Endothelial cell of umbilical vein (primary cell): ENCODE data around the gene ATP4A. TPM values are rescaled to one million over a fixed set of nuclear protein-coding genes. Genes with fewer than 3 reads are reported as not detected.

Source experiments
- BruUV-seq: library from RNA; stranded (reverse); fragments of 400-500 nt; replicated peaks from 2 replicates; lab custom pipeline; 2021; lab: Mats Ljungman, UMichigan
- CTCF ChIA-PET: fragments of 300-600, 350-600 bp; sonication (Branson Sonifier 250); formaldehyde crosslinking; loops from one replicate; lab custom pipeline; 2021; ENCODE audit warnings: antibody characterized with exemption, inconsistent platforms; lab: Charles Lee
- POLR2A ChIA-PET: fragments of 300-600, 350-600 bp; sonication (Branson Sonifier 250); formaldehyde crosslinking; loops from one replicate; lab custom pipeline; 2021; ENCODE audit warnings: antibody characterized with exemption, inconsistent platforms; lab: Charles Lee
- DNase-seq: peaks from one replicate; pipeline ENCODE4 v3.0.0-alpha.2; 2011; ENCODE audit warnings: low read depth, low spot score
- FAIRE-seq: peaks from 2 replicates; lab custom pipeline; 2011; peaks lifted over from hg19 to GRCh38; lab: Jason Lieb, UNC
- H2AFZ ChIP-seq: 2 replicates; pipeline ENCODE4 v1.6.0; 2012; ENCODE audit warnings: low read depth, low read length, control low read depth, inconsistent platforms
- H3K27ac ChIP-seq: 2 replicates; pipeline ENCODE4 v1.5.1; 2011; ENCODE audit warnings: low read depth, mild to moderate bottlenecking, control low read depth, low read length, moderate library complexity; ENCODE audit not compliant: insufficient read depth
- H3K27me3 ChIP-seq, 2 experiments: 2 replicates each; pipeline versions ENCODE4 v1.6.0 to v1.6.1; 2011; ENCODE audit warnings: low read length in 2 of 2, mixed read lengths in 1 of 2; ENCODE audit not compliant: control insufficient read depth in 2 of 2, insufficient read depth in 2 of 2
- H3K36me3 ChIP-seq, 2 experiments: 2 replicates in 1 of 2; 3 replicates in 1 of 2; pipeline ENCODE4 v1.5.1; 2011; ENCODE audit warnings: low read length in 2 of 2, mild to moderate bottlenecking in 1 of 2, moderate library complexity in 1 of 2; ENCODE audit not compliant: control insufficient read depth in 2 of 2, insufficient read depth in 2 of 2; ENCODE audit errors: extremely low read depth in 1 of 2
- H3K4me1 ChIP-seq: 3 replicates; pipeline ENCODE4 v1.5.1; 2011; ENCODE audit warnings: mild to moderate bottlenecking, low read length; ENCODE audit not compliant: control insufficient read depth, insufficient read depth; ENCODE audit errors: extremely low read depth
- H3K4me2 ChIP-seq: 2 replicates; pipeline ENCODE4 v1.6.1; 2011; ENCODE audit warnings: low read length, control low read depth, mixed read lengths; ENCODE audit not compliant: insufficient read depth
- H3K4me3 ChIP-seq, 3 experiments: fragments of 200-600 bp in 1 of 3; sonication (generic), shearing (Covaris generic) in 1 of 3; replicated peaks in 1 of 3; 2 replicates each; pipeline ENCODE4 v1.5.1; 2011 to 2016; ENCODE audit warnings: control low read depth in 3 of 3, low read length in 3 of 3, mild to moderate bottlenecking in 2 of 3, inconsistent platforms in 1 of 3, low read depth in 1 of 3, moderate library complexity in 1 of 3; ENCODE audit not compliant: insufficient read depth in 1 of 3
- H3K79me2 ChIP-seq: 2 replicates; pipeline ENCODE4 v1.6.0; 2012; ENCODE audit warnings: low read length, inconsistent platforms; ENCODE audit not compliant: control insufficient read depth, insufficient read depth
- H3K9ac ChIP-seq: replicated peaks from 2 replicates; pipeline ENCODE3; 2011; ENCODE audit warnings: low read length, control low read depth; ENCODE audit not compliant: insufficient read depth; ENCODE audit errors: extremely low read depth
- H3K9me1 ChIP-seq: replicated peaks from 3 replicates; pipeline ENCODE4 v1.6.0; 2011; ENCODE audit warnings: mild to moderate bottlenecking, low read length; ENCODE audit not compliant: control insufficient read depth, insufficient read depth; ENCODE audit errors: extremely low read depth
- H3K9me3 ChIP-seq: replicated peaks from 2 replicates; pipeline ENCODE4 v1.5.1; 2012; ENCODE audit warnings: low read length, inconsistent platforms; ENCODE audit not compliant: control insufficient read depth, insufficient read depth
- H4K20me1 ChIP-seq: replicated peaks from 2 replicates; pipeline ENCODE3; 2011; ENCODE audit warnings: mild to moderate bottlenecking, low read length; ENCODE audit not compliant: control insufficient read depth, insufficient read depth; ENCODE audit errors: extremely low read depth
- CTCF ChIP-seq, 2 donors: IDR thresholded peaks; 1 replicate in 1 of 2; 2 replicates in 1 of 2; pipeline ENCODE4 v1.5.1; 2011; ENCODE audit warnings: low read length in 2 of 2, mild to moderate bottlenecking in 2 of 2, moderate library complexity in 2 of 2, control low read depth in 1 of 2, inconsistent platforms in 1 of 2, low read depth in 1 of 2; ENCODE audit not compliant: insufficient read depth in 1 of 2; ENCODE audit errors: extremely low read depth in 1 of 2
- EZH2 ChIP-seq: IDR thresholded peaks from 2 replicates; pipeline ENCODE4 v1.6.1; 2012; ENCODE audit warnings: borderline replicate concordance, low read depth, mild to moderate bottlenecking, moderate library complexity, low read length, inconsistent platforms; ENCODE audit not compliant: severe bottlenecking
- FOS ChIP-seq: IDR thresholded peaks from 2 replicates; pipeline ENCODE4 v1.6.1; 2011; ENCODE audit warnings: mild to moderate bottlenecking, low read length, moderate library complexity, borderline replicate concordance; ENCODE audit not compliant: insufficient read depth
- GATA2 ChIP-seq: IDR thresholded peaks from 2 replicates; pipeline ENCODE4 v1.7.0; 2011; ENCODE audit warnings: low read depth, mild to moderate bottlenecking, moderate library complexity, mixed read lengths, low read length; ENCODE audit not compliant: insufficient read length, insufficient read depth
- JUN ChIP-seq: IDR thresholded peaks from 2 replicates; pipeline ENCODE4 v1.6.1; 2011; ENCODE audit warnings: borderline replicate concordance, low read depth; ENCODE audit not compliant: insufficient read length, insufficient read depth
- MYC ChIP-seq: IDR thresholded peaks from one replicate; pipeline ENCODE4 v1.6.1; 2011; ENCODE audit warnings: mild to moderate bottlenecking, low read depth, low read length
- POLR2A ChIP-seq: IDR thresholded peaks from 2 replicates; pipeline ENCODE4 v1.6.1; 2012; ENCODE audit warnings: low read depth, mild to moderate bottlenecking, control low read depth, low read length
- POLR2AphosphoS5 ChIP-seq: IDR thresholded peaks from 2 replicates; pipeline ENCODE4 v1.6.1; 2012; ENCODE audit warnings: low read depth, mild to moderate bottlenecking, control low read depth, low read length, moderate library complexity; ENCODE audit not compliant: insufficient read depth
- dilution Hi-C: fragments of 300-500 bp; cut with MboI; formaldehyde crosslinking; loops from one replicate; pipeline ENCODE4 v1.15.0; 2019; ENCODE audit warnings: low sequenced_read_pairs; ENCODE audit not compliant: extremely low pct_ligation_motif_present
- intact Hi-C: fragments of 100-400 bp; cut with micrococcal nuclease; formaldehyde crosslinking; loops from one replicate; pipeline ENCODE4 v1.10.0; 2022
- polyA plus RNA-seq, 4 experiments: library from polyadenylated mRNA; depleted of rRNA in 3 of 4; stranded (reverse) in 3 of 4; unstranded in 1 of 4; fragments of >200 nt; gene quantifications; 2 replicates each; pipeline versions ENCODE4 v1.2.1 to v1.2.3, GENCODE V29; 2011 to 2012; ENCODE audit warnings: missing spikeins in 1 of 4
- total RNA-seq: library from RNA; stranded (reverse); gene quantifications from 2 replicates; pipeline ENCODE4 v1.2.3, GENCODE V29; 2021
- TF ChIP-seq, protein P1 (sequence below): IDR thresholded peaks from 2 replicates; pipeline ENCODE4 v1.6.1; 2011; ENCODE audit not compliant: insufficient read depth, insufficient read length

Gene ATP4A
- total and polyA plus RNA-seq, 2 donors (not counting 3 experiments of a cell fraction or from before 2014, with no cell fraction given), result not detected

GRCh38 chr19:35533822-35534392 is 29.6 kb downstream of the ATP4A start:
- no peak overlapping the region for H3K27ac ChIP-seq
- dilution Hi-C loops (no loop called here), intact Hi-C loops (no loop called here)
- H3K4me2 ChIP-seq, result no peak overlapping the region
- no peak overlapping the region for H3K9ac ChIP-seq
- H3K9me1 ChIP-seq, result no peaks in the 10 kb centered on the region
- BruUV-seq, result no TSS peak
- no peak for TF ChIP-seq EZH2
- no peak for TF ChIP-seq JUN
- TF ChIP-seq POLR2A, result no peak
- TF ChIP-seq MYC, result no peak
- TF ChIP-seq POLR2AphosphoS5, result no peak
- TF ChIP-seq CTCF (IDR thresholded peaks at IDR 0.05; ENCODE audit: extremely low read depth in 1 of 2, insufficient read depth in 1 of 2, low read depth in 1 of 2, low read length in 2 of 2), result no peak
- TF ChIP-seq FOS, result no peak
- TF ChIP-seq, protein P1, sequence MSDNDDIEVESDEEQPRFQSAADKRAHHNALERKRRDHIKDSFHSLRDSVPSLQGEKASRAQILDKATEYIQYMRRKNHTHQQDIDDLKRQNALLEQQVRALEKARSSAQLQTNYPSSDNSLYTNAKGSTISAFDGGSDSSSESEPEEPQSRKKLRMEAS, result no peak
- TF ChIP-seq GATA2, result no peak
- peaks cover 11 to 12% of the 10 kb centered on the region in 2 experiments for H3K27me3 ChIP-seq
- H3K4me3 ChIP-seq, result no peak overlapping the region
- ChIA-PET POLR2A (no interaction called here), CTCF (no interaction called here)
- no peak for DNase-seq
- no peaks in the 10 kb centered on the region for H3K36me3 ChIP-seq
- no peak for FAIRE-seq
- H2AFZ ChIP-seq, result no peak overlapping the region
- no peaks in the 10 kb centered on the region for H3K4me1 ChIP-seq
- no peaks in the 10 kb centered on the region for H3K79me2 ChIP-seq
- no peaks in the 10 kb centered on the region for H4K20me1 ChIP-seq
- no peaks in the 10 kb centered on the region for H3K9me3 ChIP-seq
